ENCODE measurements around the gene TMEM108. TPM values are rescaled to one million over a fixed set of nuclear protein-coding genes. Genes with fewer than 3 reads are reported as not detected.

The TMEM108 gene
- total and polyA plus RNA-seq, 10 of the 15 experiments (the other 5 are each of a cell fraction or from before 2014, with no cell fraction given) = 0.02 to 0.58 (median 0.12) TPM; not detected in 5

DNA sequence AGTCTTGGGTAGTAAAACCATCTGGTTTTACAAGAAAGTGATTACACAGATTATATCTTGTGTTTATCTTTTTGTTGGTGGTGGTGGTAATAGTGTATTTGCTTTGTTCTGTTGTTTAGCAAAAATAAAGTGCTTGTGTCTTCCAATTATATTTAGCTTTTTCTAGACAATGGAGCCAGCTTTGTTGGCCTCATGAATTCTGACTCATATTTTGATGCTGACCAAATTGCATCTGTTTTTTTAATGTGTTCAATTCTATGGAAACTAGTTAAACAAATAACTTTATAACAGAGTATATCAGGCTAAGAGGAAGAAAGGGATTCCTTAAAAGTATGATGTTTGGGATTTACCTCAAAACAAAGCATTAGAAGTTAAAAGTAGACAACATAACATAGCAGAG lies 292.3 kb downstream of the TMEM108 start (continued):
- TF ChIP-seq NR2C2 (IDR thresholded peaks at IDR 0.05; ENCODE audit: borderline replicate concordance, control insufficient read depth, insufficient read length, low read depth) = no peak
- no peak for TF ChIP-seq NKRF (conservative IDR thresholded peaks at IDR 0.05)
- TF ChIP-seq, protein P1, sequence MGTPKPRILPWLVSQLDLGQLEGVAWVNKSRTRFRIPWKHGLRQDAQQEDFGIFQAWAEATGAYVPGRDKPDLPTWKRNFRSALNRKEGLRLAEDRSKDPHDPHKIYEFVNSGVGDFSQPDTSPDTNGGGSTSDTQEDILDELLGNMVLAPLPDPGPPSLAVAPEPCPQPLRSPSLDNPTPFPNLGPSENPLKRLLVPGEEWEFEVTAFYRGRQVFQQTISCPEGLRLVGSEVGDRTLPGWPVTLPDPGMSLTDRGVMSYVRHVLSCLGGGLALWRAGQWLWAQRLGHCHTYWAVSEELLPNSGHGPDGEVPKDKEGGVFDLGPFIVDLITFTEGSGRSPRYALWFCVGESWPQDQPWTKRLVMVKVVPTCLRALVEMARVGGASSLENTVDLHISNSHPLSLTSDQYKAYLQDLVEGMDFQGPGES (IDR thresholded peaks at IDR 0.05) = no peak
- TF ChIP-seq CHD2 (IDR thresholded peaks at IDR 0.05; ENCODE audit: borderline replicate concordance, low read depth, low read length) = no peak

GRCh38 chr3:133354721-133355120 lies 316.5 kb downstream of the TMEM108 start:
- 43% methylated on average over 4 of the region's 4 CpGs for WGBS (ENCODE audit: insufficient coverage, insufficient replicate concordance, low lambda C conversion rate, missing lambda C conversion rate)
- POLR2A ChIA-PET = interaction anchor here (0.7 kb wide), 1 partner anchor 106 kb away, joined by 3 read pairs; no protein-coding TSS in a partner anchor

More at GRCh38 chr3:133354721-133355120, 316.5 kb downstream of the TMEM108 start:
- H2AFZ ChIP-seq (ENCODE audit: control insufficient read depth, low read depth, low read length) = no peak overlapping the region
- SMC1A ChIA-PET (ENCODE audit: uncharacterized antibody, unreplicated experiment) = interaction anchor here (1.3 kb wide), 2 partner anchors 10 to 15 kb away, joined by 3 to 6 read pairs; no protein-coding TSS in a partner anchor
- no peaks in the 10 kb centered on the region for H3K79me2 ChIP-seq (ENCODE audit: control insufficient read depth, insufficient read depth, low read length)
- no peaks in the 10 kb centered on the region for H4K20me1 ChIP-seq (ENCODE audit: control insufficient read depth, insufficient read depth)
- H3K4me2 ChIP-seq (ENCODE audit: control insufficient read depth, insufficient read depth) = no peak overlapping the region
- RAD21 ChIA-PET (ENCODE audit: unreplicated experiment) = no interaction called here
- in situ Hi-C loops (cut with MboI) = no loop called here
- no peaks in the 10 kb centered on the region for H3K36me3 ChIP-seq (ENCODE audit: control insufficient read depth in 2 of 2, insufficient read depth in 2 of 2, low read length in 1 of 2)
- no peaks in the 10 kb centered on the region for H3K4me1 ChIP-seq (ENCODE audit: control insufficient read depth, insufficient read depth, low read length)
- no peak overlapping the region for H3K9ac ChIP-seq (ENCODE audit: control insufficient read depth, insufficient read depth, low read length)
- H3K9me3 ChIP-seq (replicated peaks; ENCODE audit: control insufficient read depth, insufficient read depth, low read length) = no peaks in the 10 kb centered on the region
- BruUV-seq (replicated peaks) = no TSS peak
- ATAC-seq = no peak
- CTCF ChIA-PET = no interaction called here
- no peak overlapping the region for H3K4me3 ChIP-seq
- TF ChIP-seq POLR2AphosphoS5 (IDR thresholded peaks at IDR 0.05; ENCODE audit: low read length) (no peak), GATAD2B (conservative IDR thresholded peaks at IDR 0.05; ENCODE audit: low read depth) (no peak), RAD21 (IDR thresholded peaks at IDR 0.05; ENCODE audit: insufficient read depth, low read depth, low read length) (no peak), ZNF687 (IDR thresholded peaks at IDR 0.05) (no peak)
- TF ChIP-seq, protein P2, sequence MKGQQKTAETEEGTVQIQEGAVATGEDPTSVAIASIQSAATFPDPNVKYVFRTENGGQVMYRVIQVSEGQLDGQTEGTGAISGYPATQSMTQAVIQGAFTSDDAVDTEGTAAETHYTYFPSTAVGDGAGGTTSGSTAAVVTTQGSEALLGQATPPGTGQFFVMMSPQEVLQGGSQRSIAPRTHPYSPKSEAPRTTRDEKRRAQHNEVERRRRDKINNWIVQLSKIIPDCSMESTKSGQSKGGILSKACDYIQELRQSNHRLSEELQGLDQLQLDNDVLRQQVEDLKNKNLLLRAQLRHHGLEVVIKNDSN (IDR thresholded peaks at IDR 0.05; ENCODE audit: borderline replicate concordance, extremely low read length, insufficient read depth, low read depth, low read length) = no peak
- TF ChIP-seq, protein P3, sequence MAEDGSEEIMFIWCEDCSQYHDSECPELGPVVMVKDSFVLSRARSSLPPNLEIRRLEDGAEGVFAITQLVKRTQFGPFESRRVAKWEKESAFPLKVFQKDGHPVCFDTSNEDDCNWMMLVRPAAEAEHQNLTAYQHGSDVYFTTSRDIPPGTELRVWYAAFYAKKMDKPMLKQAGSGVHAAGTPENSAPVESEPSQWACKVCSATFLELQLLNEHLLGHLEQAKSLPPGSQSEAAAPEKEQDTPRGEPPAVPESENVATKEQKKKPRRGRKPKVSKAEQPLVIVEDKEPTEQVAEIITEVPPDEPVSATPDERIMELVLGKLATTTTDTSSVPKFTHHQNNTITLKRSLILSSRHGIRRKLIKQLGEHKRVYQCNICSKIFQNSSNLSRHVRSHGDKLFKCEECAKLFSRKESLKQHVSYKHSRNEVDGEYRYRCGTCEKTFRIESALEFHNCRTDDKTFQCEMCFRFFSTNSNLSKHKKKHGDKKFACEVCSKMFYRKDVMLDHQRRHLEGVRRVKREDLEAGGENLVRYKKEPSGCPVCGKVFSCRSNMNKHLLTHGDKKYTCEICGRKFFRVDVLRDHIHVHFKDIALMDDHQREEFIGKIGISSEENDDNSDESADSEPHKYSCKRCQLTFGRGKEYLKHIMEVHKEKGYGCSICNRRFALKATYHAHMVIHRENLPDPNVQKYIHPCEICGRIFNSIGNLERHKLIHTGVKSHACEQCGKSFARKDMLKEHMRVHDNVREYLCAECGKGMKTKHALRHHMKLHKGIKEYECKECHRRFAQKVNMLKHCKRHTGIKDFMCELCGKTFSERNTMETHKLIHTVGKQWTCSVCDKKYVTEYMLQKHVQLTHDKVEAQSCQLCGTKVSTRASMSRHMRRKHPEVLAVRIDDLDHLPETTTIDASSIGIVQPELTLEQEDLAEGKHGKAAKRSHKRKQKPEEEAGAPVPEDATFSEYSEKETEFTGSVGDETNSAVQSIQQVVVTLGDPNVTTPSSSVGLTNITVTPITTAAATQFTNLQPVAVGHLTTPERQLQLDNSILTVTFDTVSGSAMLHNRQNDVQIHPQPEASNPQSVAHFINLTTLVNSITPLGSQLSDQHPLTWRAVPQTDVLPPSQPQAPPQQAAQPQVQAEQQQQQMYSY (CRISPR knock-in tag; IDR thresholded peaks at IDR 0.05) = no peak
- H3K27ac ChIP-seq (ENCODE audit: control insufficient read depth, insufficient read depth) = no peak overlapping the region
- H3K27me3 ChIP-seq (replicated peaks in 1 of 2; ENCODE audit: control insufficient read depth in 2 of 2, insufficient read depth in 2 of 2, low read length in 1 of 2) = no peaks in the 10 kb centered on the region; a peak in 1 of 4 replicates
- FAIRE-seq = no peak
- no peak for DNase-seq (ENCODE audit: low read depth, low spot score)
- intact Hi-C loops (cut with micrococcal nuclease; ENCODE audit: unreplicated experiment) = no loop called here

Measured in GM12878 (cell line).